DMS153 treated with DMSO at 0.1 percent for 48 hours (cell line): ENCODE results near the gene ALMS1.
"Not testable (repeated sequence)": the region's sequence is repeated elsewhere in the genome, so short reads cannot be mapped to it uniquely, and the experiment has no call there.

Experiments
- DNase-seq: peaks from one replicate; lab custom pipeline; 2025; ENCODE audit not compliant: unreplicated experiment; lab: John Stamatoyannopoulos, UW

ALMS1 gene

DNA sequence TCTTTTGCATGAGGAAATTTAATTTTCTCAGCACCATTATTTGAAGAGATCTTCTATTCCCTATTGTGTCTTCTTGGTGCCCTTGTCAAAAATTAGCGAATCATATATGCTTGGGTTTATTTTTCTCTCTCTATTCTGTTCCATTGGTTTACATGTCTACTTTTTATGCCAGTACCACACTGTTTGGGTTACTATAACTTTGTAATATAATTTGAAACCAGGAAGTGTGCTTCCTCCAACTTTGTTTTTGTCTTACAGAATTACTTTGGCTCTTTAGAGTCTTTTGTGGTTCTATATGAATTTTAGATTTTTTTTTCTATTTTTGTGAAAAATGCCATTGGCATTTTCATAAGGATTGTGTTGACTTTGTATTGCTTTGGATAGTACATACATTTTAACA, 17.6 kb downstream of the ALMS1 start:
- DNase-seq: no peak

DNA sequence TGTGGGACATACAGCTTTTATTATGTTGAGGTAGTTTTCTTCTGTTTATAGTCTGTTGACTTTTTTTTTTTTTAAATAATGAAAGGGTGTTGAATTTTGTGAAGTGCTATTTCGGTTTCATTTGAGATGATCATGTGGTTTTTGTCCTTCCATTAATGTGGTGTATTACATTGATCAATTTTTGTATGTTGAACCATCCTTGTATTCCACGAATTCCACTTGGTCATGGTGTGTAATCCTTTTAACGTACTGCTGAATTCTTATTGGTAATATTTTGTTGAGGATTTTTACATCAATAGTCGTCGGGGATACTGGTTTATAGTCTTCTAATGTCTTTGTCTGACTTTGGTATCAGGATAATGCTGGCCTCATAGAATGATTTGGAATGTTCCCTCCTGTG, 18.8 kb downstream of the ALMS1 start:
- DNase-seq: no peak

DNA sequence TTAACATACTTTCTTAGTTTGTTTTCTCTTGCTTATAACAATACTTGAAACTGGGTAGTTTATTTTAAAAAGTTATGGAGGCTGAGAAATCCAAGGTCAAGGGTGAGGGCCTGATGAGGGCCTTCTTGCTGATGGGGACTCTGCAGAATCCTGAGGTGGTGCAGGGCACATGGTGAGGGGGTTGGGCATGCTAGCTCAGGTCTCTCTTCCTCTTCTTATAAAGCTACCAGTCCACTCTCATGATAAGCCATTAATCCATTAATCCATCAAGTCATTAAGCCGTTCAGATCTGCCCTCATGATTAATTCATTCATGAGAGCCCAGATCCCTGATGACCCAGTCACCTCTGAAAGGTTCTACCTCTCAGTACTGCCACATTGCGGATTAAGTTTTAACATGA, 21.4 kb downstream of the ALMS1 start:
- no peak for DNase-seq

DNA sequence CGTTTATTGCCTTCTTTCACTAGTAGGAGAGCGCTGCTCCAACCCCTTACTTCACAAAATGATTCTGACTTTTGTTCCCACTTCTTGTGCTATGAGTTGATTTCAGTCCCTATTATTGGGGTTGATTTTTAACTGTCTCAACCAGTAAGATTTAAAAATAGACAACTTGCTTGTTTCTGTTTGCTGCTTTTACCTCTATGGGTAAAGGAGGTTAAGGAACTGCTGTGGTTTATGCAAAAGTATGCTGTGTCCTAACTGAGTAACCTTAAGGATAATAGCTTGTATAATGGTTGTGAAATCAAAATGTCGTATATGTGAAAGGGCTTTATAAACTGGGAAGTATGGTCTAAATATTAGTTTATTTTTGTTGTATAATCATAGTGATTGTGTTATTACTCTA, 22.6 kb downstream of the ALMS1 start:
- DNase-seq: no peak

DNA sequence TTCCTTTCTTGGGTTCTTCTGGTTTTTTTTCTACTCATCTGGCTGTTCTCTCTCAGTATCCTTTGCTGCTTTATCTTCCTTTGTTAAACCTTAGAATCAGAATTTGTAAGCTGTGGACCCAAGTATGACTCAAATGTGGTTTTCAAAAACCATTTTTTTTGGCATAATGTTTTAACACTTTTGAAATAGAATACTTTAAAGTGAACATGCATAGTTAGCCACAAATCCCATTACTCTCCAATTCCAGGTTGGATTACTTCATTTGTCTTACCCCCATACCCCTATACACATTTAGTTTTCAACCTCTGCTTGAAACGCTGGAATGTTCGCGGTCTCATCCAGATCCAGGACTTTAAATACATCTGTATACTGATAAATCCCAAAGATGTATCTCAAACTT, 29.1 kb downstream of the ALMS1 start:
- DNase-seq: no peak

DNA sequence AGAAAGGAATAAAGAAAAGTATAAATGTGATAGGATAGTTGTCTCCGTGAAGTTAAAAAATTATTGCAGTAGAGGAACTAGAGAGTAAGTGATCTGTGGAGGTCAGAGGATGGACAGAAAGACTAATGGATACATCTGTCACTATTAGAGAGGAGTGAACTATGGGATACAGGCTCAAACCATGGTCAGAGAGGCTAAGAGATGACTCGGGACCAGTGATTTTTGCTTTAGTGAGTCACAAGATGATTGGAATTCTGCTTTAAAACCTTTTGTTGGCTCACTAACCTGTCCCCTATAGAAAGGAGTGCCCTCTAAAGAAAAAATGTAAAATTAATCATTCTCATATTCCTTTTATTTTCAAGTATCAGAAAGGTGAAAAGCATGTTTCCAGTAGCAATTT, 30.3 kb downstream of the ALMS1 start:
- DNase-seq: no peak

DNA sequence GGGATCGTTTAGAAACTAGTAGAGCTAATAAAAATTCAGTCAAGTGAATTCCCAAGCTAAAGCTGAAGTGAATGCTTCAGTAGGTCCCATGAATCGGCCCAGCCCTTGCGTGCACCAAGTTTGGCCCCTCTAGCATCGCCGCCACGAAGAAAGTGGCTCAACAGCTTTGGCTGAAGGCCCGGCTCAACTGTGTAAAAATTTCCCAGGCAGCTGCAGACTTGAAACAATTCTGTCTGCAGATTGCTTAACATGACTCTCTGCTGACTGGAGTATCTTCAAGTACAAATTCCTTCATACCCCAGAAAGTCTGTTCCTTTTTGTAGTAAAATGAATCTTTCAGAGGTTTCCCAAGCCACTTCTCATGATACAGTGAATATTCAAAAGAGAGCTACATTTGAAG, 32.7 kb downstream of the ALMS1 start:
- no peak for DNase-seq

DNA sequence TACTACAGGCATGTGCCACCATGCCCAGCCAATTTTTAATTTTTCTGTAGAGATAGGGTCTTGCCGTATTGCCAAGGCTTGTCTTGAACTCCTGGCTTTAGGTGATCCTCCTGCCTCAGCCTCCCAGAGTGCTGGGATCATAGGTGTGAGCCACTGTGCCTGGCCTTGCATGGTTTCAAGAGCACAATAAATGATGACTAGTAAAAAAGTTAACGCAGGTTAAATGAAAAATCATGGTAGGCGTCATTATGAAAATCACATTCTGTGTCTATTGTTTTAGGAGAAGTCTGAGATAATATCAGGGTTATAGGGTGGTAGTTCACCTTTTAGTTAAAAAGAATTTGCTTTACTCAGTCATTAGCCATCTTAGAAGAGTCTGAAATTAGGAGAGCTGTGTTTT, 38.3 kb downstream of the ALMS1 start:
- DNase-seq: no peak

DNA sequence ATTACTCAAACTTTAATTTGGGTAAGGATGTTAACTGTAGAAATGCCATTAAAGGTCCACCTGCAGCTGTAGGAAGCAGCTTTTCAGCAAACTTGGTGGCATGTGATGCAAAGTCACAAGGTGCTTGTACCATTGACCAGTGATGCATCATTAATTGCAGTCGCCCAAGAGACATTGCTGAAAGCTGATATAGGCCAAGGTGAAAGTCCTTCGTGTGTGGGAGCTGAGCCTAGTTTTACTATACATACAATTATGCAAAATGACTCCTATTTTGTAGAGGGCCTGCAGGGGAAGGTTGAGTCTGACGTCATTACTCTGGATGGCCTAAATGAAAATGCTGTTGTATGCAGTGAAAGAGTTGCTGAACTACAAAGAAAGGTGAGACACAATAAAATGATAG, 40.5 kb downstream of the ALMS1 start:
- DNase-seq: no peak

DNA sequence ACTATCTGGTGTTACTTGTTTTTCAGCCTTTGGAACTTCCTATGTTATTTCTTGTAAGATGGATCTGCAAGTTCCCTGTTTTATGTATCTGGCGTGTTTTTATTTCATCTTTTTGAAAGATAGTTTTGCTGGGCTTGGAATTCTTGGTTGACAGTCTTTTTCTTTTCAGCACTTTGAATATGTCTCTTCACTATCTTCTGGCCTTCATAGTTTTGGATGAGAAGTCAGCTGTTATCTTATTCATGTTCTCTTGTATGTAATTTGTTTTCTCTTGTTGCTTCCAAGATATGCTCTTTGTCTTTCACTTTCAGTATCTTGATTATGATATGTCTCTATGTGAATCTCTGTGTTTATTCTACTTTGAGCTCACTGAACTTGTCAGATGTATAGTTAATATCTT, 50.4 kb downstream of the ALMS1 start:
- DNase-seq: no peak

DNA sequence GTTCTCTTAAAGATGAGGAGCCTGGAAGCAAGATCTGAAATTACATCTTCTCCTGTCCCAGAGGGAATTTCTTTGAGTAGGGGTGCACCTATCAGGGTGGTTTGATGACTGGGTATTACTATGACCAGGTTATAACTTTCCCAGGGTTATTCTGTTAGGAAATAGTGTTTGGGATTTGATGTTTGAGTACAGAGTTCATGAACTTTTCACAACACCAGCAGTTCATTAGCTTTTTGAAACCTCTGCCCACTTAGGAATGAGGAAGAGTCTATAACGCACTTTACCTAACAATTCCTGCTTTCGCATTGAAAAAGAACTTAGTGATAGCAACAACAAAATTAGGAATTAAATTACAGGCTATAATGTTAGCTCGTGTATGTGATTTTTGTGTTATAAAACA, 58.6 kb downstream of the ALMS1 start:
- DNase-seq: no peak

DNA sequence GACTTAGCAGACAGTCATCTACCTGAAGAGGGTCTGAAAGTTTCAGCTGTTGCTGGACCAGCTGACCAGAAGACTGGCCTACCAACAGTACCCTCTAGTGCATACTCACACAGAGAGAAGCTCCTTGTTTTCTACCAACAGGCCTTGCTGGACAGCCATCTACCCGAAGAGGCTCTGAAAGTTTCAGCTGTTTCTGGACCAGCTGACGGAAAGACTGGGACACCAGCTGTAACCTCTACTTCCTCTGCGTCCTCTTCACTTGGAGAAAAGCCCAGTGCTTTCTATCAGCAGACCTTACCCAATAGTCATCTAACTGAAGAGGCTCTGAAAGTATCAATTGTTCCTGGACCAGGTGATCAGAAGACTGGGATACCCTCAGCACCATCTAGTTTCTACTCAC, 63.2 kb downstream of the ALMS1 start:
- no peak for DNase-seq

DNA sequence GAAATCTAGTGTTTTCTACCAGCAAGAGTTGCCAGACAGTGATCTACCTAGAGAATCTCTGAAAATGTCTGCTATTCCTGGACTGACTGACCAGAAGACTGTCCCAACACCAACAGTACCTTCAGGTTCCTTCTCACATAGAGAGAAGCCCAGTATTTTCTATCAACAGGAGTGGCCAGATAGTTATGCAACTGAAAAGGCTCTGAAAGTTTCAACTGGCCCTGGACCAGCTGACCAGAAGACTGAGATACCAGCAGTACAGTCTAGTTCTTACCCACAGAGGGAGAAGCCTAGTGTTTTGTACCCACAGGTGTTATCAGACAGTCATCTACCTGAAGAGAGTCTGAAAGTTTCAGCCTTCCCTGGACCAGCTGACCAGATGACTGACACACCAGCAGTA, 63.8 kb downstream of the ALMS1 start:
- no peak for DNase-seq

DNA sequence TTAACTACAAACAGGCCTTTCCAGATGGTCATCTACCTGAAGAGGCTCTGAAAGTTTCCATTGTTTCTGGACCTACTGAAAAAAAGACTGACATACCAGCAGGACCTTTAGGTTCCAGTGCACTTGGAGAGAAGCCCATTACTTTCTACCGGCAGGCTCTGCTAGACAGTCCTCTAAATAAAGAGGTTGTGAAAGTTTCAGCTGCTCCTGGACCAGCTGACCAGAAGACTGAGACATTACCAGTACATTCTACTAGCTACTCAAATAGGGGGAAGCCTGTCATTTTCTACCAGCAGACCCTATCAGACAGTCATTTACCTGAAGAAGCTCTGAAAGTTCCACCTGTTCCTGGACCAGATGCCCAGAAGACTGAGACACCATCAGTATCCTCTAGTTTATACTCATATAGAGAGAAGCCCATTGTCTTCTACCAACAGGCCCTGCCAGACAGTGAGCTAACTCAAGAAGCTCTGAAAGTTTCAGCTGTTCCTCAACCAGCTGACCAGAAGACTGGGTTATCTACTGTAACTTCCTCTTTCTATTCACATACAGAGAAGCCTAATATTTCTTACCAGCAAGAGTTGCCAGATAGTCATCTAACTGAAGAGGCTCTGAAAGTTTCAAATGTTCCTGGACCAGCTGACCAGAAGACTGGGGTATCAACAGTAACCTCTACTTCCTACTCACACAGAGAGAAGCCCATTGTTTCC, 65.8 kb downstream of the ALMS1 start:
- no peak for DNase-seq

DNA sequence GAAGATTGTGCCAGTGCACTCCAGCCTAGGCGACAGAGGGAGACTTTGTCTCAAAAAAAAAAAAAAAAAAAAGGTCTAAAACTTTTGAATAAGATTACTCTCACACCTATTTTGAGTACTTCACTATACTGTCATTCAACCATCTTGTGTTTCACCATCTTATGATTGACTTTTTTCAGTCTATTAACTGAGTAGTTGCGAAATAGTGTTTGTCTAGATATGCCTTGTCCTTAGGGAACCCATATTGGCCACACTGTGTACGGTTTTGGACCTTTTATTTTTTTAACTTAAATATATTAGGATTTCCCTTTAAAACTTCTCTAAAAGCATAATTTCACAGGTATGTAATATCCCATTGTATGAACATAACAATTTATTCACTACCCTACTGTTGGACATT, 72.3 kb downstream of the ALMS1 start:
- no peak for DNase-seq

DNA sequence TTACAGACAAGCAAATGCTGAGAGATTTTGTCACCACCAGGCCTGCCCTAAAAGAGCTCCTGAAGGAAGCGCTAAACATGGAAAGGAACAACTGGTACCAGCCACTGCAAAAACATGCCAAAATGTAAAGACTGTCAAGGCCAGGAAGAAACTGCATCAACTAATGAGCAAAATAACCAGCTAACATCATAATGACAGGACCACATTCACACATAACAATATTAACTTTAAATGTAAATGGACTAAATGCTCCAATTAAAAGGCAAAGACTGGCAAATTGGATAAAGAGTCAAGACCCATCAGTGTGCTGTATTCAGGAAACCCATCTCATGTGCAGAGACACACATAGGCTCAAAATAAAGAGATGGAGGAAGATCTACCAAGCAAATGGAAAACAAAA, 76.8 kb downstream of the ALMS1 start:
- DNase-seq: not testable (repeated sequence)

DNA sequence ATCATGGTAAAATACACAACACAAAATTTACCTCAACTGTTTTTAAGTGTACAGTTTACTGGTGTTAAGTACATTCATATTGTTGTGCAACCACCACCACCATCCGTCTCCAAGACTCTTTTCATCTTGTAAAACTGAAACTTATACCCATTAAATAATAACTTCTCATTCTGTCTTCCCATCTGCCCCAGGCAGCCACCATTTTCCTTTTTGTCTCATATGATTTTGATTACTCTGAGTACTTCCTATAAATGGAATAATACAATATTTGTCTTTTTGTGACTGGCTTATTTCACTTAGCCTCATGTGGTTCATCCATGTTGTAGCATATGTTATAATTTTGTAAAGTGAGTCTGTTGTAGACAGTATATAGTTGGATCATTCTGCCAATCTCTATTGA, 82.7 kb downstream of the ALMS1 start:
- DNase-seq: no peak

DNA sequence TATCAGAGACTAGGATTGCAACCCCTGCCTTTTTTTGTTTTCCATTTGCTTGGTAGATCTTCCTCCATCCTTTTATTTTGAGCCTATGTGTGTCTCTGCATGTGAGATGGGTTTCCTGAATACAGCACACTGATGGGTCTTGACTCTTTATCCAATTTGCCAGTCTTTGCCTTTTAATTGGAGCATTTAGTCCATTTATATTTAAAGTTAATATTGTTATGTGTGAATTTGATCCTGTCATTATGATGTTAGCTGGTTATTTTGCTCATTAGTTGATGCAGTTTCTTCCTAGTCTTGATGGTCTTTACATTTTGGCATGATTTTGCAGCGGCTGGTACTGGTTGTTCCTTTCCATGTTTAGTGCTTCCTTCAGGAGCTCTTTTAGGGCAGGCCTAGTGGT, 98.2 kb downstream of the ALMS1 start:
- DNase-seq: not testable (repeated sequence)

DNA sequence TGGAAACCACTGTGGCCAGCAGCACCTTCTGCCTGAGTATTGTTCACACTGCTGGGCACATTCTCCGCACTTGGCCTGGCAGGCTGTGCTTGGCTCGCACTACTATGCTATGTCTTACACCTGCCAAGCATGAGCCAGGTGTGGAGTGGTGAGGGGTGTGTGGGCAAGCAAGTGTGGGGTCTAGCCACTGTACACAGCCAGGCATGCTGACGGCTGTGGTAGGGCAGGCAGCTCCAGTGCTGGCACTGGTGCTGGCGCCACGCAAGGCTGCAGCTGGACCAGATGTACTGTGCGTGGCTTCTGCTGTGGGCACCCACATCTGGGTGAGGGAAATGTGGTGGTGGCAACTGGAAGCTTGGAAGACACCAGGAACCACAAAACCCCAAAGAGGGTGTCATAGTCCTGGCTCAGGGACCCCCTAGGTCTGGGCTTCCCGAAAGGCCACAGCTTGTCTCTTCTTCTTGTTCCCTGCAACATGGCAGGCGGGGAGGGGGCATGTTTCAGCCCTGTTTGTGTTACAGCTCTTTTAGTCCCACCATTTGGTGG, 101.5 kb downstream of the ALMS1 start:
- DNase-seq: no peak

DNA sequence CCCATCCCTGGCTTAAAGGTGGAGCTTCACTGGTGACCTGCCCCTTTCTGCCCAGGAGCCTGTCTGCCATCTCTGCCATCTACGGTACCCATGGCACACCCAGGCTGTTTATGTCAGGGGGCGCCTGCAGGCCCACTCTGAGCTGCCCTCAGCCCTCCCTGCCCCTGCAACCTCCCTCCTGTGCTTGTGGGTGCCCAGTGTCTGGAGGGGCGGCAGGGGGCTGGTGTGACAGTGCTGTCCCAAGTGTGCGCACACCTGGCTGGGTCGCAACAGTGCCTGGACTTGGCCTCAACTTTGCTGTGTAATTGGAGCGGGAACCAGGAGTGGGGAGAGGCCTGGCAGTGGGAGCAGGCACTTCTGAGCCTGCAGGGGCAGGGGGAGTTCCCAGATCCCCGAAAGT, 102.4 kb downstream of the ALMS1 start:
- no peak for DNase-seq

DNA sequence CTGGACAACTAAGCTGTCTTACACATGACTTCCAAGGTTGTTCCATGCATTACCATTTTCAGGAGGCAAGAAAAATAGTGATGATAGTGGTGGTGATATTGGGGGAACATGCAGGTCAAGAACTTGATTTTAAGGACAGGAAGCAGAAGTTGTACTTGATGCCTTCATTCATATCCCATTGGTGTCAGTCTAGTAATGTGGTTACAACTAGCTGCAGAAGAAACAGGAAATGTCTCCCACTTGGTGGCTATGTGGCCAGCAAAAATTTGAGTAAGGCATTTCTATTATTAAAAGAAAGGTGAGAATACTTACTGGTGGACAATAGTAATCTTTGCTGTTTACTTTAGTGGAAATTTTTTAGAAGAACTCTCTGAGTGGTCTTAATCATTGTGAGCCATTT, 103.4 kb downstream of the ALMS1 start:
- no peak for DNase-seq

DNA sequence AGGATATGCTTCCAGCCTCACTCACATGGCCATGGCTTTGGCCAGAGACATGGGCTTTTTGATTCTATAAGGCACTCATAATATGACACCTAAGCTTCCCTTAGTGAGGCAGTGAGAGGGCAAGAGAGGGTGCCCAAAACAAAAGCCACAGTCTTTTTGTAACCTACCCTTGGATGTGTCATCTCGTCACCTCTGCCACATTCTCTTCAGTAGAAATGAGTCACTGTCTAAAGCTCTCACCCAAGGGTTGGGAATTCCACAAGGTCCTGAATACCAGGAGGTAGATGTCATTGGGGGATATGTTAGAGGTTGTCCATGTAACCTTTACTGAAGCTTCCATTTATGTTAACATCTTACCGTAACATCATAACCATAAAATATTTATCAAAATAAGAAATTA, 108.4 kb downstream of the ALMS1 start:
- no peak for DNase-seq

DNA sequence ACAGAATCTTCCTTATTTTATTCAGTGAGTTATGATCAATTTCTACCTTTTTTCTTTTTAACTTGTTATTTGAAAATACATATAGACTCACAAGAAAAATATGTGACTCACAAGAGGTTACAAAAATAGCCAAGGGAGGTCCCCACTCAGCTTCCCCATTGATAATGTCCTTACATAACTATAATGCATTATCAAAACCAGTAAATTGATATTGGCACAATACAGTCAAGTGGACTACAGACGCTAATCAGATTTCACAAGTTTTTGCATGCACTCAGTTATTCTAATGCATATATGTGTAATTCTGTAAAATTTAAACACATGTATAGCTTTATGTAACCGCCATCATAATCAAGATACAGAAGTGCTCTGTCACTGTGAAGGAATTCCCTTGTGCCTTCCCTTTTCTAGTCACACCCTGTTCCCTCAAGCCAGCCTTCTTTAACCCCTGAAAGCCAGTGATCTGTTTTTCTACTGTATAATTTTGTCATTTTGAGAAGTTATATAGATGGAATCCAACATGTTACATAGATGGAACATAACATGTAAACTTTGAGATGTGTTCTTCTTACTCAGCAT, 118.4 kb downstream of the ALMS1 start:
- DNase-seq: no peak
